HEK293 (cell line): ENCODE results near the gene ZYX.

Experiments
- CTCF ChIA-PET: fragments of 350-600 bp; formaldehyde crosslinking; extraction: SDS; loops from one replicate; lab custom pipeline; 2021; ENCODE audit warnings: antibody characterized with exemption; lab: Yijun Ruan, JAX
- POLR2A ChIA-PET: fragments of 300-600 bp; formaldehyde crosslinking; extraction: SDS; loops from one replicate; lab custom pipeline; 2020; ENCODE audit warnings: antibody characterized with exemption, inconsistent platforms; lab: Yijun Ruan, JAX
- H3K27ac ChIP-seq: fragments of 200-500 bp; sonication (Bioruptor generic); 2 replicates; pipeline ENCODE4 v1.5.1; 2014; ENCODE audit warnings: low read depth, low read length, control low read depth, inconsistent platforms; ENCODE audit errors: extremely low read depth
- H3K36me3 ChIP-seq, 2 experiments: fragments of 200-500 bp in 1 of 2; sonication (Bioruptor generic) in 1 of 2; 1 replicate in 1 of 2; 2 replicates in 1 of 2; pipeline ENCODE4 v1.5.1; 2014 to 2017; ENCODE audit warnings: inconsistent platforms in 2 of 2, low read length in 2 of 2; ENCODE audit not compliant: control insufficient read depth in 2 of 2, insufficient read depth in 1 of 2
- H3K4me1 ChIP-seq: fragments of 200-500 bp; sonication (Bioruptor generic); 2 replicates; pipeline ENCODE4 v1.5.1; 2014; ENCODE audit warnings: mild to moderate bottlenecking, low read length, inconsistent platforms; ENCODE audit not compliant: control insufficient read depth, insufficient read depth
- H3K4me3 ChIP-seq: 2 replicates; pipeline ENCODE4 v1.5.1; 2011; ENCODE audit warnings: low read depth, mild to moderate bottlenecking, control low read depth, low read length, moderate library complexity
- H3K9me3 ChIP-seq: fragments of 200-500 bp; sonication (Bioruptor generic); 2 replicates; pipeline ENCODE4 v1.5.1; 2014; ENCODE audit warnings: low read depth, low read length, inconsistent platforms; ENCODE audit not compliant: control insufficient read depth, insufficient read depth
- EGR2 ChIP-seq: fragments of 450-650 bp; formaldehyde crosslinking; IDR thresholded peaks from 2 replicates; pipeline ENCODE4 v1.5.1; 2016; ENCODE audit warnings: low read depth, missing biosample characterization, missing genetic modification characterization
- SP2 ChIP-seq: fragments of 450-650 bp; formaldehyde crosslinking; IDR thresholded peaks from 2 replicates; pipeline ENCODE4 v1.5.1; 2016; ENCODE audit warnings: missing biosample characterization, missing genetic modification characterization
- ZBTB8A ChIP-seq: fragments of 450-650 bp; formaldehyde crosslinking; IDR thresholded peaks from 2 replicates; pipeline ENCODE4 v1.5.1; 2016; ENCODE audit warnings: missing biosample characterization, missing genetic modification characterization
- ZNF354C ChIP-seq: fragments of 450-650 bp; formaldehyde crosslinking; IDR thresholded peaks from 2 replicates; pipeline ENCODE4 v1.5.1; 2016; ENCODE audit warnings: missing biosample characterization, missing genetic modification characterization, low read depth, borderline replicate concordance
- ZNF600 ChIP-seq: fragments of 450-650 bp; formaldehyde crosslinking; IDR thresholded peaks from 2 replicates; pipeline ENCODE4 v1.5.1; 2016; ENCODE audit warnings: missing biosample characterization, missing genetic modification characterization
- TF ChIP-seq, protein P1 (sequence below): fragments of 450-650 bp; formaldehyde crosslinking; IDR thresholded peaks from 2 replicates; pipeline ENCODE4 v1.5.1; 2017; ENCODE audit warnings: missing biosample characterization, missing genetic modification characterization
- TF ChIP-seq, protein P2 (sequence below): fragments of 450-650 bp; formaldehyde crosslinking; optimal IDR thresholded peaks from 2 replicates; pipeline ENCODE3; 2016; ENCODE audit warnings: missing biosample characterization, mild to moderate bottlenecking, missing genetic modification characterization
- TF ChIP-seq, protein P3 (sequence below): fragments of 450-650 bp; formaldehyde crosslinking; conservative IDR thresholded peaks from 2 replicates; pipeline ENCODE4 v1.5.1; 2016; ENCODE audit warnings: low read depth, missing biosample characterization, missing genetic modification characterization
- TF ChIP-seq, protein P4 (sequence below): fragments of 450-650 bp; formaldehyde crosslinking; IDR thresholded peaks from 2 replicates; pipeline ENCODE4 v1.5.1; 2016; ENCODE audit warnings: missing biosample characterization, missing genetic modification characterization, borderline replicate concordance

ZYX gene

DNA sequence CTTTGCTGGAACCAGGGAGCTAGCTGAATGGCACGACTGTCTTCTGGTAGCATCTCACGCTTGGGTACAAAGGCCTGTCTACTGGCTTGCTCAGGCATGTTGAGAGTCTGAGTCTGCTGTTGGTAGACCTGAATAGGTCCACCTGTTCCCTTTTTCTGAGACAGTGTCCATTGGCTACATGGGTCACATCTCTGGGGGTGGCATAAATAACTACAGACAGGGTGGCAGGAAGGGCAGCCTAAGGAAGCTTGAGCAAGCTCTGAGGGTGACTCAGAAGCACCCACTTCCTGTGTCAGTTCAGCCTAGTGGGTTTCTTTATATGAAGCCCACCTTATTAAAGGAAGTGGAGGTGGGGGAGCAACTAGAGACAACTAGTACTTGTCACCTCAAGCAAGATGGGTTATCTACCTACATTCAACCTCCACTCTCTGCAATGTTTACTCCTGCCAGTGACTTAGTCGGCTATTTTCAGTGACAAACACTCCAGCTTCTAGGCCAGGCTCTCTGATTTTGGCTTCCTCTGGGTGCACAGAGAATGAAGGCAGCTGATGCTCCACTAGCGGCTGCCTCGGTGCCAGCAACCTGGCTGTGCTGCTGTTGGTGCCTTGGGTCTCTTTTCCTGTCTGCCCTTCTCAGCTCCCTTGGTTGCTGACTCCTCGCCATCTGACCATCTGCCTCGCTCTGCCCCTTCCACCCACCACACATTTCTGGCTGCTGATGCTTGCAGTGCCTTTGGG lies 5.7 kb upstream of the ZYX start:
- CTCF ChIA-PET = interaction anchor here (0.6 to 0.7 kb wide), 2 partner anchors 40 to 135 kb away, joined by 3 to 4 read pairs; no protein-coding TSS in a partner anchor
- Histone ChIP-seq H3K4me3 (no peak overlapping the region), H3K27ac (no peak overlapping the region), H3K9me3 (no peaks in the 10 kb centered on the region), H3K36me3 (no peaks in the 10 kb centered on the region), H3K4me1 (peaks cover 3% of the 10 kb centered on the region; the same call in 1 of the 2 replicates)
- POLR2A ChIA-PET = no interaction called here
- TF ChIP-seq ZNF600 (tag by site-specific recombination) (no peak), ZBTB8A (tag by site-specific recombination) (no peak), EGR2 (tag by site-specific recombination) (0 out of 2 replicates have a peak, but pooled peaks have one; percentile 14)
- TF ChIP-seq, protein P1, sequence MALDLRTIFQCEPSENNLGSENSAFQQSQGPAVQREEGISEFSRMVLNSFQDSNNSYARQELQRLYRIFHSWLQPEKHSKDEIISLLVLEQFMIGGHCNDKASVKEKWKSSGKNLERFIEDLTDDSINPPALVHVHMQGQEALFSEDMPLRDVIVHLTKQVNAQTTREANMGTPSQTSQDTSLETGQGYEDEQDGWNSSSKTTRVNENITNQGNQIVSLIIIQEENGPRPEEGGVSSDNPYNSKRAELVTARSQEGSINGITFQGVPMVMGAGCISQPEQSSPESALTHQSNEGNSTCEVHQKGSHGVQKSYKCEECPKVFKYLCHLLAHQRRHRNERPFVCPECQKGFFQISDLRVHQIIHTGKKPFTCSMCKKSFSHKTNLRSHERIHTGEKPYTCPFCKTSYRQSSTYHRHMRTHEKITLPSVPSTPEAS (tag by site-specific recombination) = no peak
- TF ChIP-seq, protein P2, sequence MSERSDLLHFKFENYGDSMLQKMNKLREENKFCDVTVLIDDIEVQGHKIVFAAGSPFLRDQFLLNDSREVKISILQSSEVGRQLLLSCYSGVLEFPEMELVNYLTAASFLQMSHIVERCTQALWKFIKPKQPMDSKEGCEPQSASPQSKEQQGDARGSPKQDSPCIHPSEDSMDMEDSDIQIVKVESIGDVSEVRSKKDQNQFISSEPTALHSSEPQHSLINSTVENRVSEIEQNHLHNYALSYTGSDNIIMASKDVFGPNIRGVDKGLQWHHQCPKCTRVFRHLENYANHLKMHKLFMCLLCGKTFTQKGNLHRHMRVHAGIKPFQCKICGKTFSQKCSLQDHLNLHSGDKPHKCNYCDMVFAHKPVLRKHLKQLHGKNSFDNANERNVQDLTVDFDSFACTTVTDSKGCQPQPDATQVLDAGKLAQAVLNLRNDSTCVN (tag by site-specific recombination) = no peak
- TF ChIP-seq, protein P3, sequence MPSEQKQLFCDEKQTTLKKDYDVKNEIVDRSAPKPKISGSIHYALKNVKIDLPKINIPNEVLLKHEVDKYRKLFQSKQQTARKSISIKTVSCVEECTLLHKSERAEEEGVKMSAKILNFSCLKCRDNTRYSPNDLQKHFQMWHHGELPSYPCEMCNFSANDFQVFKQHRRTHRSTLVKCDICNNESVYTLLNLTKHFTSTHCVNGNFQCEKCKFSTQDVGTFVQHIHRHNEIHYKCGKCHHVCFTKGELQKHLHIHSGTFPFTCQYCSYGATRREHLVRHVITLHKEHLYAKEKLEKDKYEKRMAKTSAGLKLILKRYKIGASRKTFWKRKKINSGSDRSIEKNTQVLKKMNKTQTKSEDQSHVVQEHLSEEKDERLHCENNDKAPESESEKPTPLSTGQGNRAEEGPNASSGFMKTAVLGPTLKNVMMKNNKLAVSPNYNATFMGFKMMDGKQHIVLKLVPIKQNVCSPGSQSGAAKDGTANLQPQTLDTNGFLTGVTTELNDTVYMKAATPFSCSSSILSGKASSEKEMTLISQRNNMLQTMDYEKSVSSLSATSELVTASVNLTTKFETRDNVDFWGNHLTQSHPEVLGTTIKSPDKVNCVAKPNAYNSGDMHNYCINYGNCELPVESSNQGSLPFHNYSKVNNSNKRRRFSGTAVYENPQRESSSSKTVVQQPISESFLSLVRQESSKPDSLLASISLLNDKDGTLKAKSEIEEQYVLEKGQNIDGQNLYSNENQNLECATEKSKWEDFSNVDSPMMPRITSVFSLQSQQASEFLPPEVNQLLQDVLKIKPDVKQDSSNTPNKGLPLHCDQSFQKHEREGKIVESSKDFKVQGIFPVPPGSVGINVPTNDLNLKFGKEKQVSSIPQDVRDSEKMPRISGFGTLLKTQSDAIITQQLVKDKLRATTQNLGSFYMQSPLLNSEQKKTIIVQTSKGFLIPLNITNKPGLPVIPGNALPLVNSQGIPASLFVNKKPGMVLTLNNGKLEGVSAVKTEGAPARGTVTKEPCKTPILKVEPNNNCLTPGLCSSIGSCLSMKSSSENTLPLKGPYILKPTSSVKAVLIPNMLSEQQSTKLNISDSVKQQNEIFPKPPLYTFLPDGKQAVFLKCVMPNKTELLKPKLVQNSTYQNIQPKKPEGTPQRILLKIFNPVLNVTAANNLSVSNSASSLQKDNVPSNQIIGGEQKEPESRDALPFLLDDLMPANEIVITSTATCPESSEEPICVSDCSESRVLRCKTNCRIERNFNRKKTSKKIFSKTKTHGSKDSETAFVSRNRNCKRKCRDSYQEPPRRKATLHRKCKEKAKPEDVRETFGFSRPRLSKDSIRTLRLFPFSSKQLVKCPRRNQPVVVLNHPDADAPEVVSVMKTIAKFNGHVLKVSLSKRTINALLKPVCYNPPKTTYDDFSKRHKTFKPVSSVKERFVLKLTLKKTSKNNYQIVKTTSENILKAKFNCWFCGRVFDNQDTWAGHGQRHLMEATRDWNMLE (tag by site-specific recombination) = no peak
- TF ChIP-seq, all 188 proteins: peak for 1

DNA sequence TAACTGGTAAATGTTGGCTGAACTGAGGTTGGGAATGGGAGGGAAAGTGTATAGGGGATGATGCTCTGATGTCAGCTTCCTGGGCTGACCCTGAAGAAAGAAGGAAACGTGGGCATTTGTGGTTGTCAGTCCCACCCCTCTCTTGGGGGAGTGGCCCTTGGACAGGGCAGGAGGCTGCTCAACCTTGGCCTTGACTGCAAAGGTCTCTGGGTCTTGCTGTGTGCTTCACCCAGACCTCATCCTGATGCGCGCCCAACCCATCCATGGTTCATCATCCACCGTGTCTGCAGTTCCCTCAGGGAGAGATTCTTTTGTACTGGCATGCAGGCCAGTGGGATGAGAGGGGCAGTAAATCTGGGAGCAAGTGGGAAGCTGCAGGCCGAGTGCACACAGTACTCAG lies 4.7 kb upstream of the ZYX start:
- TF ChIP-seq ZNF354C (tag by site-specific recombination) (no peak), SP2 (0 out of 2 replicates have a peak, but pooled peaks have one; percentile 14)
- TF ChIP-seq, protein P4, sequence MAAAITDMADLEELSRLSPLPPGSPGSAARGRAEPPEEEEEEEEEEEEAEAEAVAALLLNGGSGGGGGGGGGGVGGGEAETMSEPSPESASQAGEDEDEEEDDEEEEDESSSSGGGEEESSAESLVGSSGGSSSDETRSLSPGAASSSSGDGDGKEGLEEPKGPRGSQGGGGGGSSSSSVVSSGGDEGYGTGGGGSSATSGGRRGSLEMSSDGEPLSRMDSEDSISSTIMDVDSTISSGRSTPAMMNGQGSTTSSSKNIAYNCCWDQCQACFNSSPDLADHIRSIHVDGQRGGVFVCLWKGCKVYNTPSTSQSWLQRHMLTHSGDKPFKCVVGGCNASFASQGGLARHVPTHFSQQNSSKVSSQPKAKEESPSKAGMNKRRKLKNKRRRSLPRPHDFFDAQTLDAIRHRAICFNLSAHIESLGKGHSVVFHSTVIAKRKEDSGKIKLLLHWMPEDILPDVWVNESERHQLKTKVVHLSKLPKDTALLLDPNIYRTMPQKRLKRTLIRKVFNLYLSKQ (tag by site-specific recombination) = no peak
- ChIA-PET CTCF (no interaction called here), POLR2A (no interaction called here)
- Histone ChIP-seq H3K9me3 (no peaks in the 10 kb centered on the region), H3K36me3 (no peaks in the 10 kb centered on the region), H3K4me1 (peaks cover 3% of the 10 kb centered on the region; the same call in 1 of the 2 replicates), H3K27ac (no peak overlapping the region), H3K4me3 (no peak overlapping the region)
